Esophagus muscularis mucosa (tissue), 3 donors: ENCODE measurements around the gene ABLIM3.

ENCODE experiments used
- CTCF ChIP-seq, 3 experiments: fragments of 200-600 bp in 2 of 3; fragments of 450-650 bp in 1 of 3; sonication (generic) in 2 of 3; IDR thresholded peaks; one replicate each; pipeline ENCODE4 v1.5.1; 2017 to 2019; ENCODE audit warnings: antibody characterized with exemption in 3 of 3, mild to moderate bottlenecking in 2 of 3, moderate library complexity in 1 of 3
- POLR2AphosphoS5 ChIP-seq, 2 donors: sonication (generic); formaldehyde crosslinking; IDR thresholded peaks; one replicate each; pipeline ENCODE4 v1.6.1; 2017; ENCODE audit warnings: antibody characterized with exemption in 2 of 2

- TF ChIP-seq POLR2AphosphoS5 (IDR thresholded peaks at IDR 0.05) (no peak), CTCF (IDR thresholded peaks at IDR 0.05) (no peak)
Observed at GRCh38 chr5:149265068-149265465, 123.8 kb downstream of the ABLIM3 start.
